Left lung (tissue), 10 donors: Measurements from ENCODE around the gene ECE1. TPM values are rescaled to one million over a fixed set of nuclear protein-coding genes. Genes with fewer than 3 reads are reported as not detected.
"Not testable (repeated sequence)": the region's sequence is repeated elsewhere in the genome, so short reads cannot be mapped to it uniquely, and the experiment has no call there.

Experiments used
- ATAC-seq: fragments of 200-7000 bp; cut with Tn5 transposase; one replicate; pipeline ENCODE4 v1.9.1; 2020; ENCODE audit warnings: moderate library complexity
- DNase-seq, 4 donors: peaks; one replicate each; pipeline ENCODE4 v3.0.0-alpha.2; 2013 to 2020
- H3K27ac ChIP-seq, 2 donors: fragments of 200-600 bp; sonication (generic) in 1 of 2; one replicate each; pipeline versions ENCODE4 v1.5.0 to v1.8.0; 2020 to 2021
- H3K27me3 ChIP-seq, 2 donors: fragments of 200-600 bp; sonication (generic) in 1 of 2; one replicate each; pipeline versions ENCODE4 v1.5.0 to v1.8.0; 2020 to 2021
- H3K36me3 ChIP-seq, 2 donors: fragments of 200-600 bp; sonication (generic) in 1 of 2; one replicate each; pipeline versions ENCODE4 v1.5.0 to v1.8.0; 2020 to 2021
- H3K4me1 ChIP-seq, 2 donors: fragments of 200-600 bp; one replicate each; pipeline ENCODE4 v1.8.0; 2021
- H3K4me3 ChIP-seq, 2 donors: fragments of 200-600 bp; sonication (generic) in 1 of 2; one replicate each; pipeline versions ENCODE4 v1.5.0 to v1.8.0; 2020 to 2021; ENCODE audit warnings: mild to moderate bottlenecking in 1 of 2
- H3K9me3 ChIP-seq, 2 donors: fragments of 200-600 bp; sonication (generic) in 1 of 2; one replicate each; pipeline versions ENCODE4 v1.5.0 to v1.8.0; 2020 to 2021
- intact Hi-C, 2 donors: fragments of 100-400 bp; cut with DNase I; formaldehyde crosslinking; loops; one replicate each; pipeline versions ENCODE4 v1.11.2 to v1.14.2; 2022
- polyA plus RNA-seq, 6 donors: library from polyadenylated mRNA; unstranded; fragments of 120-200 nt; gene quantifications; one replicate each; pipeline ENCODE4 v1.2.1, GENCODE V29; 2013; ENCODE audit not compliant: insufficient read length in 6 of 6
- total RNA-seq, 2 donors: library from RNA; stranded (reverse); fragmentation: NEBNext Ultra II Directional; extraction: Animal tissue kit (Norgen Biotek cat#: 25700); gene quantifications; one replicate each; pipeline ENCODE4 v1.2.1, GENCODE V29; 2021
- TF ChIP-seq, protein P1 (sequence below), 2 donors: fragments of 200-600 bp; sonication (generic) in 1 of 2; IDR thresholded peaks; one replicate each; pipeline versions ENCODE4 v1.5.0 to v1.8.0; 2021; ENCODE audit warnings: antibody characterized with exemption in 2 of 2
- donor health status: DM: no; HTN: yes; CAD: no.
- donor health status: DM: no; HTN: no; CAD: no.

The ECE1 gene
- total and polyA plus RNA-seq, 8 donors: 76.7 to 107 (median 83.3) TPM

DNA sequence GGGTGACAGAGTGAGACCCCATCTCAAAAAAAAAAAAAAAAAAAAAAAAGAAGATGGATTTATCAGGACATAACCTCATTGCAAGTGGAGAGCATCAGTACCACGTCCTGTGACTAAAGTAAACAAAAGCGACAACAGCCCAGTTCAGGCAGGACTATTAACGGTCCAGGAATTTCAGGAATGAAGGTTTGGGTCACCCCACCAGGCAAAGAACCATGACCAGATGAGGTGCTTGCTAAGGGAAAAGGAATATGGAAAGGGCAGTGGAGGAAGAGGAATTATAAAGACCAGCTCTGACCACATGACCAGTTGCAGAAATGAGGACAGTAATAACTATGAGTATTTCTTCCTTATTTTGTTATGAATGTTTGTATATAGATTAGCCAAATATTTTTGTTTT lies 78.1 kb downstream of the ECE1 start:
- H3K27me3 ChIP-seq: no peaks in the 10 kb centered on the region
- DNase-seq (no peak), ATAC-seq (no peak)
- TF ChIP-seq, protein P1, sequence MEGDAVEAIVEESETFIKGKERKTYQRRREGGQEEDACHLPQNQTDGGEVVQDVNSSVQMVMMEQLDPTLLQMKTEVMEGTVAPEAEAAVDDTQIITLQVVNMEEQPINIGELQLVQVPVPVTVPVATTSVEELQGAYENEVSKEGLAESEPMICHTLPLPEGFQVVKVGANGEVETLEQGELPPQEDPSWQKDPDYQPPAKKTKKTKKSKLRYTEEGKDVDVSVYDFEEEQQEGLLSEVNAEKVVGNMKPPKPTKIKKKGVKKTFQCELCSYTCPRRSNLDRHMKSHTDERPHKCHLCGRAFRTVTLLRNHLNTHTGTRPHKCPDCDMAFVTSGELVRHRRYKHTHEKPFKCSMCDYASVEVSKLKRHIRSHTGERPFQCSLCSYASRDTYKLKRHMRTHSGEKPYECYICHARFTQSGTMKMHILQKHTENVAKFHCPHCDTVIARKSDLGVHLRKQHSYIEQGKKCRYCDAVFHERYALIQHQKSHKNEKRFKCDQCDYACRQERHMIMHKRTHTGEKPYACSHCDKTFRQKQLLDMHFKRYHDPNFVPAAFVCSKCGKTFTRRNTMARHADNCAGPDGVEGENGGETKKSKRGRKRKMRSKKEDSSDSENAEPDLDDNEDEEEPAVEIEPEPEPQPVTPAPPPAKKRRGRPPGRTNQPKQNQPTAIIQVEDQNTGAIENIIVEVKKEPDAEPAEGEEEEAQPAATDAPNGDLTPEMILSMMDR (IDR thresholded peaks at IDR 0.05): no peak
- no peak overlapping the region for H3K27ac ChIP-seq
- H3K4me1 ChIP-seq: no peaks in the 10 kb centered on the region
- no peak overlapping the region for H3K4me3 ChIP-seq
- H3K9me3 ChIP-seq: no peaks in the 10 kb centered on the region
- intact Hi-C loops: no loop called here
- H3K36me3 ChIP-seq: no peaks in the 10 kb centered on the region

DNA sequence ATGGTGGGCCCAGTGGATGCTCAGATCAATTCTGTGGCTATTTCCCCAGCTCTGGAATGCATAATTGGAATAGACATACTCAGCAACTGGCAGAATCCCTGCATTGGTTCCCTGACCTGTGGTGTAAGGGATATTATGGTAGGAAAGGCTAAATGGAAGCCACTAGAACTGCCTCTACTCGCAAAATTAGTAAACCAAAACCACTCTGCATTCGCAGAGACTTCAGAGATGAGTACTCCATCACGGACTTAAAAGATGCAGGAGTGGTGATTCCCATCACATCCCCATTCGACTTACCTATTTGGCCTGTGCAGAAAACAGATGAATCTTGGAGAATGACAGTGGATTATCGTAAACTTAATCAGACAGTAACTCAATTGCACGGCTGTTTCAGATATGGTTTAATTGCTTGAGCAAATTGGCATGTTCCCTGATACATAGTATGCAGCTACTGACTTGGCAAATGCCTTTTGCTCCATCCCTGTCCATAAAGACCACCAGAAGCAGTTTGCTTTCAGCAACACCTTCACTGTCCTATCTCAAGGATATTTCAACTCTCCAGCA lies 82.0 kb downstream of the ECE1 start:
- H3K4me1 ChIP-seq, H3K4me3 ChIP-seq, H3K27ac ChIP-seq, H3K27me3 ChIP-seq, ATAC-seq, intact Hi-C loops, H3K36me3 ChIP-seq, DNase-seq, H3K9me3 ChIP-seq: not testable (repeated sequence)

DNA sequence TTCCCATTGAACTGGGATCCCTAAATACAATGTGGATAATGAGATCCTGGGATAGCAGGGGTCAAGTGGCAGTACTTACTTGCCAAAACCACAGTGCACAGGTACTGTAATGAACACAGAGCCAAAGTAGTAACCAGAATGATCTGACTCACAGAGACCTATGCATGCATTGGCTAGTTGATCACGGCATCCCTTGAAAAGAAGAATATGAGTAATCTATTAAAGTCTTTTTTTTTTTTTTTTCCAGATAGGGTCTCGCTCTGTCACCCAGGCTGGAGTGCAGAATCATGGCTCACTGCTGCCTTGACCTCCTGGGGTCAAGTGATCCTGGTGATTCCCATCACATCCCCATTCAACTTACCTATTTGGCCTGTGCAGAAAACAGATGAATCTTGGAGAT lies 84.1 kb downstream of the ECE1 start:
- Histone ChIP-seq H3K36me3 (no peaks in the 10 kb centered on the region), H3K4me3 (no peak overlapping the region), H3K4me1 (no peaks in the 10 kb centered on the region), H3K9me3 (no peaks in the 10 kb centered on the region), H3K27me3 (no peaks in the 10 kb centered on the region), H3K27ac (no peak overlapping the region)
- TF ChIP-seq, protein P1 (IDR thresholded peaks at IDR 0.05): no peak
- intact Hi-C loops: no loop called here
- DNase-seq: no peak
- ATAC-seq: no peak

DNA sequence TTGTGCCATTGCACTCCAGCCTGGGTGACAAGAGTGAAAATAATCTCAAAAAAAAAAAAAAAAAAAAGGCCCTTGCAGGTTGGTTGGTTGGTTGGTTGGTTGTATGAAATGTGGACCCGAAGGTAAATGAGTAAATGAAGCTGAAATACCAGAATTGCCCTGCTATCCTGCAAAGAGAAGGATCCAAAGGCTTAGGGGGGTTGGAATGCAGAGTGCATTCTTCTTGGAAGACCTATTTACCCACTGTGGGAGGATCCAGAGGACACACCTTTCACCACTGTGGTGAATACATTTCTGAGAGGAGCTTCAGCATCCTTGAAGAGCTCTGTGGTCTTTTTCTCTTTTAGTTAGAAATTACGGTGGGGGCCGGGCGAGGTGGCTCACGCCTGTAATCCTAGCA lies 84.8 kb downstream of the ECE1 start:
- no peaks in the 10 kb centered on the region for H3K4me1 ChIP-seq
- intact Hi-C loops: no loop called here
- TF ChIP-seq, protein P1 (IDR thresholded peaks at IDR 0.05): no peak
- DNase-seq (no peak), ATAC-seq (no peak)
- H3K27me3 ChIP-seq: no peaks in the 10 kb centered on the region
- no peak overlapping the region for H3K27ac ChIP-seq
- no peaks in the 10 kb centered on the region for H3K36me3 ChIP-seq
- no peaks in the 10 kb centered on the region for H3K9me3 ChIP-seq
- H3K4me3 ChIP-seq: no peak overlapping the region

DNA sequence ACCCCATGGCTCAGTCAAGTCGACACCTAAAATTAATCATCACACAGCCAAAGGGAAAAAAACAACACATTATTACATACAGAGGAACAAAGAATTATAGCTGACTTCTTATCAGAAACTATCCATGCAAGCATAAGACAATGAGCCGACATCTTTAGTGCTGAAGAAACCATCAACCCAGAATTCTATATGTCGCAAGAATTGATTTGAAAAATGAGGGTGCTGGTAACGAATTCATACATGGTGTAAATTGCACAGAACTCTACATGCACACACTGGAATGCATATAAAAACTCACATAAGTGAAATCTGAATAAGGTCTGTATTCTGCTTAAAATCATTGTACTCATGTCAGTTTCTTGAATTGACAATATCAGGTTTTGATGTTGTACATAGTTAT lies 88.6 kb downstream of the ECE1 start:
- no peak for DNase-seq
- TF ChIP-seq, protein P1 (IDR thresholded peaks at IDR 0.05): no peak
- no peak overlapping the region for H3K4me3 ChIP-seq
- intact Hi-C loops: no loop called here
- no peaks in the 10 kb centered on the region for H3K36me3 ChIP-seq
- no peaks in the 10 kb centered on the region for H3K9me3 ChIP-seq
- ATAC-seq: no peak
- no peaks in the 10 kb centered on the region for H3K4me1 ChIP-seq
- H3K27me3 ChIP-seq: no peaks in the 10 kb centered on the region
- H3K27ac ChIP-seq: no peak overlapping the region

DNA sequence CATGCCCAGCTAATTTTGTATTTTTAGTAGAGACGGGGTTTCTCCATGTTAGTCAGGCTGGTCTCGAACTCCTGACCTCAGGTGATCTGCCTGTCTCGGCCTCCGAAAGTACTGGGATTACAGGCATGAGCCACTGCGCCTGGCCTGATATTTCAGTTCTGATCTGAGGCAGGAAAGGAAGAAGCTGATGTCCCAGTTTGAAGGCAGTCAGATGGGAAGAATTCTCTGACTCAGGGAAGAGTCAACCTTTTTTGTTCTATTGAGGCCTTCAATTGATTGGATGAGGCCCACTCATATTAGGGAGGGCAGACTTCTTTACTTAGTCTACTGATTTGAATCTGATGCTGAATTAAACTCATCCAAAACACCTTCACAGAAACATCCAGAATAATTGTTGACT lies 89.0 kb downstream of the ECE1 start:
- H3K9me3 ChIP-seq, H3K4me1 ChIP-seq, DNase-seq, H3K36me3 ChIP-seq, intact Hi-C loops, H3K4me3 ChIP-seq, H3K27ac ChIP-seq, H3K27me3 ChIP-seq, ATAC-seq: not testable (repeated sequence)
